ENCODE data around the gene CCDC24.

DNA sequence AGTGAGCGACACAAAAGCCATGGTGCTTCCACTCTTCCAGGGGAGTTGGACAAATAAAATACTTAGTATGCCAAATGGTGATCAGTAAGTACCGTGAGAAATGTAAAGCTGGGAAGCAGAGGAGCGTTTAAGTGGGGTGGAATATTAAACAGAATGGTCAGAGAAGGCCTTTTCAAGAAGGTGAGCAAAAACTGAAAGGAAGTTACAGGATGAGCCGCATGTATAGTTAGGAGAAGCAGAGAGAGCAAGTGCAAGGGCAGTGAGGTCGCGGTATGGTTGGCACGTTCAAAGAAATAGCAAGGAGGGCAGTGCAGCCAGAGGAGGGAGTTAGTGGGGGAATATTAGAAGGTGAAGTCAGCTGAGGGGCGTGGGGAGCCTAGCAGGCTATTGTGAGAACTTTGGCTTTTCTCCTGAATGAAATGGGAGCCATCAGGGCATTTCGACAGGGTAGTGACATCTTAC lies 17.4 kb upstream of the CCDC24 start:
- TF ChIP-seq, protein P1, sequence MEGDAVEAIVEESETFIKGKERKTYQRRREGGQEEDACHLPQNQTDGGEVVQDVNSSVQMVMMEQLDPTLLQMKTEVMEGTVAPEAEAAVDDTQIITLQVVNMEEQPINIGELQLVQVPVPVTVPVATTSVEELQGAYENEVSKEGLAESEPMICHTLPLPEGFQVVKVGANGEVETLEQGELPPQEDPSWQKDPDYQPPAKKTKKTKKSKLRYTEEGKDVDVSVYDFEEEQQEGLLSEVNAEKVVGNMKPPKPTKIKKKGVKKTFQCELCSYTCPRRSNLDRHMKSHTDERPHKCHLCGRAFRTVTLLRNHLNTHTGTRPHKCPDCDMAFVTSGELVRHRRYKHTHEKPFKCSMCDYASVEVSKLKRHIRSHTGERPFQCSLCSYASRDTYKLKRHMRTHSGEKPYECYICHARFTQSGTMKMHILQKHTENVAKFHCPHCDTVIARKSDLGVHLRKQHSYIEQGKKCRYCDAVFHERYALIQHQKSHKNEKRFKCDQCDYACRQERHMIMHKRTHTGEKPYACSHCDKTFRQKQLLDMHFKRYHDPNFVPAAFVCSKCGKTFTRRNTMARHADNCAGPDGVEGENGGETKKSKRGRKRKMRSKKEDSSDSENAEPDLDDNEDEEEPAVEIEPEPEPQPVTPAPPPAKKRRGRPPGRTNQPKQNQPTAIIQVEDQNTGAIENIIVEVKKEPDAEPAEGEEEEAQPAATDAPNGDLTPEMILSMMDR (IDR thresholded peaks at IDR 0.05): no peak
- TF ChIP-seq POLR2AphosphoS5 (IDR thresholded peaks at IDR 0.05): no peak
